Measurements from ENCODE around the gene GSG1L2.
"Not testable (repeated sequence)": the region's sequence is repeated elsewhere in the genome, so short reads cannot be mapped to it uniquely, and the experiment has no call there.

The GSG1L2 gene

GRCh38 chr17:9790889-9791876 lies 30.7 kb downstream of the GSG1L2 start, which contains the start of gene DHRS7C:
TSS of gene DHRS7C (minus strand) at chr17:9791592. CDS start at chr17:9791284, 308 bp downstream.
- no peak for DNase-seq (ENCODE audit: low read depth in 1 of 2, low spot score in 1 of 2)

- no peak for DNase-seq (ENCODE audit: low read depth in 1 of 2, low spot score in 1 of 2)
Observed at GRCh38 chr17:9790316-9790715, 31.6 kb downstream of the GSG1L2 start.

- DNase-seq (ENCODE audit: low read depth in 1 of 2, low spot score in 1 of 2): no peak
Observed at GRCh38 chr17:9788601-9789000, 33.3 kb downstream of the GSG1L2 start.

- no peak for DNase-seq (ENCODE audit: low read depth in 1 of 2, low spot score in 1 of 2)
Observed at GRCh38 chr17:9784544-9784943, 37.3 kb downstream of the GSG1L2 start.

- DNase-seq (ENCODE audit: low read depth in 1 of 2, low spot score in 1 of 2): not testable (repeated sequence)
Observed at GRCh38 chr17:9783465-9783864, 38.4 kb downstream of the GSG1L2 start.

- DNase-seq (ENCODE audit: low read depth in 1 of 2, low spot score in 1 of 2): no peak
Observed at GRCh38 chr17:9783050-9783449, 38.8 kb downstream of the GSG1L2 start.

GRCh38 chr17:9780552-9780951 lies 41.3 kb downstream of the GSG1L2 start:
- no peak for DNase-seq (ENCODE audit: low read depth in 1 of 2, low spot score in 1 of 2)

- no peak for DNase-seq (ENCODE audit: low read depth in 1 of 2, low spot score in 1 of 2)
Observed at GRCh38 chr17:9776911-9777310, 45.0 kb downstream of the GSG1L2 start.

GRCh38 chr17:9772658-9773057 lies 49.2 kb downstream of the GSG1L2 start:
- DNase-seq (ENCODE audit: low read depth in 1 of 2, low spot score in 1 of 2): no peak

GRCh38 chr17:9771465-9771864 lies 50.4 kb downstream of the GSG1L2 start:
- DNase-seq (ENCODE audit: low read depth in 1 of 2, low spot score in 1 of 2): no peak

GRCh38 chr17:9769036-9769695 lies 52.7 kb downstream of the GSG1L2 start:
- DNase-seq (ENCODE audit: low read depth in 1 of 2, low spot score in 1 of 2): no peak

- no peak for DNase-seq (ENCODE audit: low read depth in 1 of 2, low spot score in 1 of 2)
Observed at GRCh38 chr17:9768381-9768934, 53.4 kb downstream of the GSG1L2 start.

- no peak for DNase-seq (ENCODE audit: low read depth in 1 of 2, low spot score in 1 of 2)
Observed at GRCh38 chr17:9767432-9767991, 54.4 kb downstream of the GSG1L2 start.

- no peak for DNase-seq (ENCODE audit: low read depth in 1 of 2, low spot score in 1 of 2)
Observed at GRCh38 chr17:9766970-9767369, 54.9 kb downstream of the GSG1L2 start.

- no peak for DNase-seq (ENCODE audit: low read depth in 1 of 2, low spot score in 1 of 2)
Observed at GRCh38 chr17:9765322-9765721, 56.6 kb downstream of the GSG1L2 start.

- DNase-seq (ENCODE audit: low read depth in 1 of 2, low spot score in 1 of 2): no peak
Observed at GRCh38 chr17:9763643-9764042, 58.2 kb downstream of the GSG1L2 start.

- no peak for DNase-seq (ENCODE audit: low read depth in 1 of 2, low spot score in 1 of 2)
Observed at GRCh38 chr17:9760266-9760665, 61.6 kb downstream of the GSG1L2 start.

- no peak for DNase-seq (ENCODE audit: low read depth in 1 of 2, low spot score in 1 of 2)
Observed at GRCh38 chr17:9755083-9755482, 66.8 kb downstream of the GSG1L2 start.

Data from stimulated activated CD4-positive, alpha-beta T cell treated with anti-CD3 and anti-CD28 coated beads, Interleukin-15, amount 100 ng/mL, for 1 hour (primary cell).